GM12878 (cell line): ENCODE measurements around the gene PPP6R1. TPM values are rescaled to one million over a fixed set of nuclear protein-coding genes. Genes with fewer than 3 reads are reported as not detected.
A peak's percentile ranks its signal among the peaks of the same experiment; 100 is the strongest.

Experiments
- ATF2 ChIP-seq: IDR thresholded peaks from 2 replicates; pipeline ENCODE4 v1.6.1; 2012; ENCODE audit warnings: low read length, inconsistent platforms
- BACH1 ChIP-seq: fragments of 450-650 bp; IDR thresholded peaks from 2 replicates; pipeline ENCODE4 v1.6.1; 2017; ENCODE audit warnings: mild to moderate bottlenecking, borderline replicate concordance
- DPF2 ChIP-seq: fragments of 450-650 bp; IDR thresholded peaks from 2 replicates; pipeline ENCODE4 v1.6.1; 2017; ENCODE audit warnings: mild to moderate bottlenecking
- EED ChIP-seq: sonication (generic); IDR thresholded peaks from 2 replicates; pipeline ENCODE4 v1.6.1; 2016; ENCODE audit warnings: antibody characterized with exemption, low read depth
- FOS ChIP-seq: IDR thresholded peaks from 3 replicates; pipeline ENCODE4 v1.6.1; 2011; ENCODE audit warnings: borderline replicate concordance; ENCODE audit not compliant: insufficient read length; ENCODE audit errors: extremely low read depth
- MEF2B ChIP-seq: fragments of 450-650 bp; IDR thresholded peaks from 2 replicates; pipeline ENCODE4 v1.6.1; 2018; ENCODE audit warnings: mild to moderate bottlenecking, moderate library complexity; ENCODE audit not compliant: partially characterized antibody, poor library complexity, severe bottlenecking
- NFYA ChIP-seq: IDR thresholded peaks from 2 replicates; pipeline ENCODE4 v1.6.1; 2011; ENCODE audit warnings: low read depth, mild to moderate bottlenecking, low read length, improper control_type of control experiment, borderline replicate concordance
- RUNX3 ChIP-seq: IDR thresholded peaks from 2 replicates; pipeline ENCODE4 v1.6.1; 2012; ENCODE audit warnings: low read length, inconsistent platforms
- SMARCA5 ChIP-seq: fragments of 450-650 bp; IDR thresholded peaks from 2 replicates; pipeline ENCODE4 v1.6.1; 2017; ENCODE audit warnings: mild to moderate bottlenecking
- ZNF217 ChIP-seq: fragments of 450-650 bp; IDR thresholded peaks from 2 replicates; pipeline ENCODE4 v1.6.1; 2017; ENCODE audit warnings: antibody characterized with exemption, mild to moderate bottlenecking
- ZNF384 ChIP-seq: IDR thresholded peaks from 2 replicates; pipeline ENCODE4 v1.6.1; 2012; ENCODE audit warnings: low read depth, mild to moderate bottlenecking, low read length, improper control_type of control experiment, borderline replicate concordance
- polyA plus RNA-seq, 11 experiments: library from polyadenylated mRNA; depleted of rRNA in 4 of 11; unstranded in 6 of 11; stranded (reverse) in 5 of 11; fragments of >200 nt; fragmentation: Nextera tagmentation in 4 of 11; fragmentation: Illumina TruSeq in 1 of 11; extraction: Ambion mirVana in 4 of 11; extraction: Trizol in 1 of 11; gene quantifications; 1 replicate in 1 of 11; 2 replicates in 10 of 11; pipeline versions ENCODE4 v1.2.1 to v1.2.3, GENCODE V29; 2011 to 2016; ENCODE audit warnings: inconsistent platforms in 2 of 11, missing spikeins in 2 of 11, low read depth in 1 of 11
- total RNA-seq, 4 experiments: library from RNA; depleted of rRNA in 3 of 4; stranded (reverse); fragments of >200 nt in 3 of 4; fragmentation: Illumina TruSeq in 1 of 4; extraction: Trizol in 1 of 4; gene quantifications; 2 replicates each; pipeline versions ENCODE4 v1.2.1 to v1.2.3, GENCODE V29; 2013 to 2021
- TF ChIP-seq, protein P1 (sequence below): fragments of 450-650 bp; IDR thresholded peaks from 2 replicates; pipeline ENCODE4 v1.6.1; 2016; ENCODE audit warnings: mild to moderate bottlenecking

Gene PPP6R1
- total and polyA plus RNA-seq, 10 of the 15 experiments (the other 5 are each of a cell fraction or from before 2014, with no cell fraction given) = 0.80 to 173 (median 63.7) TPM

DNA sequence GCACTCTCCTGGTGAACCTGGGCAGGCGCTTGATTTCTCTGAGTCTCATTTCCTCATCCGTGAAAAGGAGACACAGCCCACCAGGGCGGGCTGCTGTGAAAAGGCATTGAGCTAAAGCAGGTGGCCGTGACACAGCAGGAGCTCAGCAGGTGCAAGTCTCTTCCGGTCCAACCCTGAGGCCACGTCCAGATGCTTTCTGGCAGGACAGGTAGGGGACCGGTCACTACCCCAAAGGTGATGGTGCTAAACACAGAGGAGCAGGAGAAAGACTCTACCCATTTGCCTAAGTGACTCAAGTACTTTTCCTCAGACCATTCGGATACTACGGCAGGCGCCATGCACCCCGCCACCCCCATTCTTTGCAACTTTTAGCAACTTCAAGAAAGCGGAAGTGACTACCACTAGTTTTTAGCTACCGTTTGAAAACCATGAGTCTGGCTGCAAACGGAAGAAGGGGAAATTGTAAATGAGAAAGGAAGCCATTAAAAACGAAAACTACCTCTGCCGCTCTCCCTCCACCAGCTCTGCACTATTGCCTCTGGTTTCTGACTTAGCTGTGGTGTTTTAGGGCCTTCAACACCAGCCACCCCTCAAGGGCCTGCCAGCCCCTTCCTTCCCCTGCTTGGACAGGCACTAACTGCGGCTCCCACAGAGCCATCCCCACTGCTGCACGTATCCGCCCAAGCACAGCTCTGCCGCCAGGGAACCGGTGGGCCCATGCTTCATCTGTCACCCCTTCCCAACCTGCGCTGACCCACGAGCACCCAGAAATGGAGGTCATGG lies 4.8 kb downstream of the PPP6R1 start (continued):
- TF ChIP-seq ZNF384 = no peak
- no peak for TF ChIP-seq ATF2
- peak; percentile 30; the same call in 1 of the 2 replicates for TF ChIP-seq SMARCA5
- TF ChIP-seq DPF2 = peak; percentile 75; the same call in 1 of the 2 replicates
- no peak for TF ChIP-seq NFYA
- no peak for TF ChIP-seq FOS
- TF ChIP-seq ZNF217 = no peak
- TF ChIP-seq RUNX3 = peak; percentile 55
- TF ChIP-seq, protein P1, sequence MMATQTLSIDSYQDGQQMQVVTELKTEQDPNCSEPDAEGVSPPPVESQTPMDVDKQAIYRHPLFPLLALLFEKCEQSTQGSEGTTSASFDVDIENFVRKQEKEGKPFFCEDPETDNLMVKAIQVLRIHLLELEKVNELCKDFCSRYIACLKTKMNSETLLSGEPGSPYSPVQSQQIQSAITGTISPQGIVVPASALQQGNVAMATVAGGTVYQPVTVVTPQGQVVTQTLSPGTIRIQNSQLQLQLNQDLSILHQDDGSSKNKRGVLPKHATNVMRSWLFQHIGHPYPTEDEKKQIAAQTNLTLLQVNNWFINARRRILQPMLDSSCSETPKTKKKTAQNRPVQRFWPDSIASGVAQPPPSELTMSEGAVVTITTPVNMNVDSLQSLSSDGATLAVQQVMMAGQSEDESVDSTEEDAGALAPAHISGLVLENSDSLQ = no peak
- TF ChIP-seq BACH1 = 0 out of 2 replicates have a peak, but pooled peaks have one; percentile 48
- TF ChIP-seq EED = peak; percentile 34
- TF ChIP-seq MEF2B = peak; percentile 31
- TF ChIP-seq, all 136 proteins: peak for 51
